GM04503 (cell line): ENCODE data around the gene CNGA2.
"Not testable (repeated sequence)": the region's sequence is repeated elsewhere in the genome, so short reads cannot be mapped to it uniquely, and the experiment has no call there.

ENCODE experiments used
- DNase-seq: peaks from one replicate; pipeline ENCODE4 v3.0.0-alpha.2; 2012; ENCODE audit warnings: low read depth

Gene CNGA2

GRCh38 chrX:151734446-151734845 is at the start of gene CNGA2:
TSS of gene CNGA2 (plus strand) at chrX:151734746. CDS start at chrX:151738484, 3,738 bp downstream.
- DNase-seq, result no peak

- no peak for DNase-seq
Measured at GRCh38 chrX:151687635-151688034, 46.9 kb upstream of the CNGA2 start.

DNA sequence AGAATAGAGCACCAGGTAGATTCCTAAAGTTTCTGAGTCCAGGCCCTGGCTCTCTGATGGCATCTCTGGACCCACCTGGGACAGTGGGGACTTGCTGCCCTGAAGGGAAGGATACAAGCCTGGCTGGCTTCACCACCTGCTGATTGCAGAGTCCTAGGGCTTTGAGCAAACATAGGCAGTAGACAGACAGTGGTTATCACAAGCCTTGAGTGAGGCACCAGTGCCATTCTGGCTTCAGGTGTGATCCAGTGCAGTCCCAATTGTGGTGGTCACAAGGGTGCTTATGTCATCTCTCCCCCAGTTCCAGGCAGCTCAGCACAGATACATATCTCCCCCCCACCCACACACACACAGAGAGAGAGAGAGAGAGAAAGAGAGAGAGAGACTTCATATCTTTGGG is 45.9 kb upstream of the CNGA2 start:
- DNase-seq, result no peak

DNA sequence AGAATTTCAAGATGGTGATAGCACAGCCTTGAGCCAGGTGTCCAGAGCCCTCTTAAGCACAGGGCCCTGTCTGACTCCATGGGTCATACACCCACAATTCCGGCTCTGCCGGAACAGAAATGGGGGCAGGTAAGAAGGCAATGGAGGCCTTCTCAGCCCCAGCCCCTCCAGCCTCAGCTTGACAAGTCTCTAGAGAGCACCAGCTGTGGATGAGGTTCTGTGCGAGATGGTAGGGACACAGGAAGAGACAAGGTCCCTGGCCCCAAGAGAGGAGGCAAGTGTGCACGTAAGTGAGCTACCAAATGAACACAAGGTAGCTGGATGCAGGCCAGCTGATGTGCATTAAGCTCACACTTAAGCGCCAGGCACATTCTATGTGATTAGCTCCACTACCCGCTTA is 41.7 kb upstream of the CNGA2 start:
- DNase-seq, result no peak

DNA sequence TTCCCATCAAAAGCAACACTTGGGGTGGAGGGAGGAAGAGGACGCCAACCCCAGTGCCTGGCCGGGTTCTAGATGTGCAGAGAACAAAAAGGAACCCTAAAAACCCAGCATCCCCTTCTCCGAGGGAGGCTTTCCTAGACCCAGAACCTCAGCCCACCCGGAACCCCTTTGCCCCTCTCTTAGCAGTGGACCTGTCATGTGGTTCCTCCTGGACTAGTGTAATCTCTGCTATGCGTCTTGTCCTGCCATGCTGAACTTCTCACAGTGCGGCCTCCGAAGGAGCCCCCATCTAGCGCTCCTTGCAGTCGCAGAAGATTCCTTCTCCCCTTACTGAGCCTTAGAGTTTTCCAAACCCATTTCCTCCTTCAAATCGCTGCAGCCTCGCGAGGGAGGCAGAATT is 40.4 kb upstream of the CNGA2 start:
- no peak for DNase-seq

GRCh38 chrX:151694661-151695582 is 39.6 kb upstream of the CNGA2 start, which contains the start of gene PRRG3:
TSS of gene PRRG3 (plus strand) at chrX:151695458. CDS start at chrX:151698815, 3,357 bp downstream.
- no peak for DNase-seq

DNA sequence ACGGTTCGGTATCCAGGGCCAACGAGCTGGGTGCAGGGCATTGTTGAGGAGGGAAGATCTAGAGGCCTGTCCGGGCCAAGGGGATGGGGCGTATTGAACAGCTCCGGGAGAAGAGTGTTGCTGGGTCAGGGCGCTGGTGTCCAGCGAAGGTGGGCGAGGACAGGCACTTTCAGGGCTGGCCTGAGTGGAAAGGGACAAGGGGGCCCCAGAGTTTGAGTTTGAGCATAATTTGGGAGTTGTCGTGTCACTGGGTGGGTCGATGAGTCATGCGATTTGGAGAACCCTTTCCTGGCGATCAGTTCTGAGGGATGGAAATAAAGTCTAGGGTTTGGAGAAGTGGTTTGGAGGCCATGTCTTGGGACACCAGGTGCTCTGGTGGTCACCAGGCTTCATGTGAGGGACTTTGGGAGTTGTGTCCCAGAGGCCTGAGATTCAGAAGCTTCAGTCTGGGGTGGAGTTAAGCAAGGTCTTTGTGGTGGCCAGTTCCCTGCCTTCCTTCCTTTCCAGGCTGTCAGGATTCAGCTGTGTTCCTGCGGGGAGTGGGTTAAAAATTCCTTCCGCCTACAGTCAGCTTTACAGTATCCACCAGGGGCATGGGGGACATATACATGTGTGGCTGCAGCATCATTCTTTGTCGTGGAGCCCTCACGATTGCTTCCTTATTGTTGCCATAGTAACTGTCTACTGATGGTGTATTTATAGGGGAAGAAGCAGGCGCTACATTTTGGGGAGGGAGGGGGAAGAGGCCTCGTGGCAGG is 38.8 kb upstream of the CNGA2 start:
- DNase-seq, result no peak

DNA sequence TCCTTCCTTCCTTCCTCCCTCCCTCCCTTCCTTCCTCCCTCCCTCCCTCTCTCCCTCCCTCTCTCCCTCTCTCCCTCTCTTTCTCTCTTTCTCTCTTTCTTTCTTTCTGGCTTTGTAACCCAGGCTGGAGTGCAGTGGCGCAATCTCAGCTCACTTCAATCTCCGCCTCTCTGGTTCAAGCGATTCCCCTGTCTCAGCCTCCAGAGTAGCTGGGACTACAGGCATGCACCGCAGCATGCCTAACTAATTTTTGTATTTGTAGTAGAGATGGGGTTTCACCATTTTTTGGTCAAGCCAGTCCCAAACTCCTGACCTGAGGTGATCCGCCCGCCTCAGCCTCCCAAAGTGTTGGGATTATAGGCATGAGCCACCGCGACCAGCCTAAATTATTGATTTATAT is 37.5 kb upstream of the CNGA2 start:
- DNase-seq, result not testable (repeated sequence)

GRCh38 chrX:151697522-151697921 is 37.0 kb upstream of the CNGA2 start:
- DNase-seq, result peak; percentile 81

- no peak for DNase-seq
Measured at GRCh38 chrX:151698485-151698884, 36.1 kb upstream of the CNGA2 start.

GRCh38 chrX:151699746-151700145 is 34.8 kb upstream of the CNGA2 start:
- DNase-seq, result no peak

DNA sequence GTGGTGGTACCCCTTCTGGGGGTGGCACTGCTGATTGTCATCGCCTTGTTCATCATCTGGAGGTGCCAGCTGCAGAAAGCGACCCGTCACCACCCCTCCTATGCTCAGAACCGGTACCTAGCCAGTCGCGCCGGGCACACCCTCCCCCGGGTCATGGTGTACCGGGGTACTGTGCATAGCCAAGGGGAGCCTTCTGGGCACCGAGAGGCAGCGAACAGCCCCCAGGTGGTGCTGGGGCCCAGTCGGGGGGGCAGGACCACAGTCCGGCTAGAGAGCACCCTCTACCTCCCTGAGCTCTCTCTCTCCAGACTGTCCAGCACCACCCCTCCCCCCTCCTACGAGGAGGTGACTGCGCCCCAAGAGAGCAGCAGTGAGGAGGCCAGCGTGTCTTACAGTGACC is 34.0 kb upstream of the CNGA2 start:
- DNase-seq, result no peak

DNA sequence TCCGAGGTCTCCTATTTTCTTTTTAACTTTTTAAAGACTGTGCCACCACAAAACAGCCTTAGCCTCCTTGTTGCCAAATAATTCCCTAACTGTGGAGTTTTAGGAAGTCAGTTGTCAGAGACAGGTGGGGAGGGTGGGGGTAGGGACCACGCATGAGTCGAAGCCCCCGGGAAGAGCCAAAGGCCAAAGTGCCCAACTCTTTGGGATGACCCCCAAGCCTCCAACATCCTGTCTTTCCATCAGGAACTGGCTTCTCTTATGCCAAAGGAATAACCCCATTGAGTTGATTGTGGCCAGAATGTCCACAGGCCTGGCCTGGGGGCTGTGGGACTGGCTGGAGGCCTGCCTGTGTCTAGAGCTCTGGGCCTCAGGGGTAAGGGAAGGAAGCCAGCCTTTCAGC is 33.5 kb upstream of the CNGA2 start:
- no peak for DNase-seq

DNA sequence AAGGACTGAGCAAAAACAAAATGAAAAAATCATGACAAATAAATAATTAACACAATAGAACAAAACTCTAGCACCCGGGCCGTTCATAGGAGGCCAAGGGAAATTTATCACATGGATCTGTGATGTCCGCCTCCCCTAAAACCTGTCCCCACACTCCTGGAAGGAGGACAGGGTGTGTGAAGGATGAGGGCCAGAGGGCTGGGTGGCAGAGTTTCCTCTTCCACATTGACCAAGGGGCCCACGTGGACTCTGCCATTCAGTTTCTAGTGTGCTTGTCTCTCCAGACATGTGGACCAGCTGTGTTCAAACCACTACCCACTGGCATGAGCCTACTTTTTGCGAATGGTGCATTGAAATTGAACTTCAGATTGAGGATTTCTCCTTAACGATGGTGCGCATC is 33.0 kb upstream of the CNGA2 start:
- no peak for DNase-seq

DNA sequence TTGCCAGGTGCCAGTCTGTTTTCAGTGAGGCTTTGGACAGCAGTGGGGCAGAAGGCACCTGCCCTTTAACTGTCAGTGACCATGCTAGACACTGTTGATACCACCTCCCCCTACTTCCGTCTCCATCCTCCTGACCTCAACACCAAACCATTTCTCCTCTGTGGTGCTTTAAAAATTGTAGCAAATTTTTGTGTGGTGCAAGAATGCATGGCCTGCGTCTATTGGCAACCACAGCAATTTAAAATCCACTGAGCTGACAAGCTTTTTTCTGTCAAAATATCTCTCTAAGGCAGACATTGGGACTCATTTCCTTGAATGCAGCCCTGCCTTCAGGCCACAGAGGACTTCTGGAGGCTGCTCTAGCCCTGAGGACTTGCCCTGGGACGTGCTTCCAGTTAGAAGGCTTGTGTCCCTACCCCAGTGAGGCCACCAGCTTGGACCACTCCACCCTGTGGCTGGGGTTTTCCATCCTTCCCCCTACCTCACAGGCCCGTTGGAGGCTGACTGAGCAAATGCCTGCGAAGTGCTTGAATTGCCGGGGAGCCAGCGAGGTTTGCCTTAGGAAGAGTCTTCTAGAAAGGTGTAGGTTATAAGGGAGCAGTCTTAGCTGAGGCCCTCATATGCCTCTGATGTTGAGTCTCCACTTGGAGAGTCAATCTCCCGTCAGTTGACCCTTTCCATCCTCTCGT is 32.4 kb upstream of the CNGA2 start:
- DNase-seq, result no peak

DNA sequence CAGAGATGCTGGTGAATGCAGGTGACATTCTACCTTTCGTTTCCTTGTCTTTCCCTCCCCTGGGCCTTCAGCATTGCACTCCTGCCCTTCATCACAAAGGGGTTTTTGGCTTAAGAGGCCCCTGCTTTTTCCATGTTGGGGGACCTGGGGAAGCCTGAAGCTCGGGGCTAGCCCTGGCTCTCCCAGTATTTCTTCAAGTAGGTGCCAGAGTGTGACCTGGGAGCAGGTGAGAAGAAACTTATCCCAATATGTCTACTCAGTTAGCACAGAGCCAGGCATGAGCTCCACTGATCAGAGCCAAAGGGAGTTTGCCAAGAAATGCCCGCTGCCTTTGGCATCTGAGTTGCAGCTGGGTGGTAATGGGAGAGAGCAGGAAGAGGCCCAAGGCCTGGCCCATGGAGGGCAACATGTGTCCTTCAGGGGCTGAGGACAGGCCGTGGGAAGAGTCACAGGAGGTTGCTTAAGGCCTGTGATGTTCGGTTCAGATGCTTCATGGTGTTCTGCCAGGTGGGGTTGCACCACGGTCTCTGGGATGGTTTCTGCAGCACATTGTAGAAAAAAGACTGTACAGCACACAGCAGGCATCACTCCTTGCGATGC is 31.7 kb upstream of the CNGA2 start:
- no peak for DNase-seq

GRCh38 chrX:151703487-151703886 is 31.1 kb upstream of the CNGA2 start:
- no peak for DNase-seq

GRCh38 chrX:151704041-151704663 is 30.4 kb upstream of the CNGA2 start:
- DNase-seq, result no peak

DNA sequence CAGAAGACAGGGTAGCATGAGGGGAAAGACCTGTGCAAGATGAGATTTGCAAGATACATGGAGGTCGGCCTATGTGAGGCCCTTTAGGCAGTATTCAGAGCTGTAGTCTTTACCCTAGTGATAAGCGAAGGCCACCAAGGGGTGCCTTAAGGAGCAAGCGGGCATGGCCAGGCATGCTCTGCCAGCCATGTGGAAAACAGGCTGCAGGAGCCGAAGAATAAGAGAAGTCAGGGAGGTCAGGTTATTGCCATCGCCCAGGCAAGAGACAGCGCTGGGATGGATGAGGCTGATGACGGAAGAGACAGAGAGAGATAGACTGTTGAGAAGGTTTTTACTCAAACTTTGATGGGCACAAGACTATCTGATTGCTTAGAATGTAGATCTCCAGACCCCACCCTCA is 25.7 kb upstream of the CNGA2 start:
- no peak for DNase-seq

DNA sequence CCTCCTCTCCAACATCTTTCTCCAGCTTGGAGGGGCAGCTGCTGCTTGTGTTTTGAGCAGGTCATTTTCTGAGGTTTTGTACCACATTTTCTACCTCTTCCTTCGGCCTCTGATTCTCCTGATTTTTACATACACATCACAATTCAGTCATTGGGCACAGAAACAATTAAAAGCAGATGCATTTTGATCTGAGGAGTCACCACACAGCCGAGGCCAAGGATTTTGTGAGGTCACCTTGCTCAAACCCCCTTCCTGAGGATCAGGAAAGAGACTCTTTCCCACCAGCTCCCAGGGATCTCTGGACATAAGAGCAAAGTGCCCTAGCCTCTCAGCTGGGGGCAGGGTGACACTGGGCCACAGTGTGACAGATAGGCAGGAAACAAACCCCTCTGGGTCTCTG is 24.1 kb upstream of the CNGA2 start:
- DNase-seq, result no peak

DNA sequence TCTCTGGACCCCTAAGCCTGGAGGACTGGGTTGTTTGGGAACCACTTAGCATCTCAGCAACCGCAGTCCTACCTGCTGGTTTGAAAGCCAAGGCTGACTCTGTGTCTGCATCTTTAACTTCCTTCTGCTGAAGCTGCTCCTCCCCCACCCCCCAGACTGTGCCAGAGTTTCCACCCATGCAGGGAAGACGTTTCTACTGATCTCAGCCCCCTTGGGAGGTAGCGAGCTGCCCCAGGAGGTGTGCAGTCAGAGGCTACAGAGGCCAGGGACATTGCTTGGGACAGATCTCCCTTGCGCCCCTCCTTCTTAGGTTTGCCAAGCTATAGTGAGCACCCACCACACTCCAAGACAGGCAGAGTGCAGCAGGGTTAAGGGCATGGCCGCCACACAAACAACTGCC is 23.4 kb upstream of the CNGA2 start:
- DNase-seq, result no peak

- DNase-seq, result no peak
Measured at GRCh38 chrX:151711787-151712186, 22.8 kb upstream of the CNGA2 start.
